Measurements from ENCODE around the gene ALG14. TPM values are rescaled to one million over a fixed set of nuclear protein-coding genes. Genes with fewer than 3 reads are reported as not detected.

ALG14 gene
- total and polyA plus RNA-seq, 2 donors (not counting 1 experiment from before 2014, with no cell fraction given), result 3.5 to 3.8 TPM

DNA sequence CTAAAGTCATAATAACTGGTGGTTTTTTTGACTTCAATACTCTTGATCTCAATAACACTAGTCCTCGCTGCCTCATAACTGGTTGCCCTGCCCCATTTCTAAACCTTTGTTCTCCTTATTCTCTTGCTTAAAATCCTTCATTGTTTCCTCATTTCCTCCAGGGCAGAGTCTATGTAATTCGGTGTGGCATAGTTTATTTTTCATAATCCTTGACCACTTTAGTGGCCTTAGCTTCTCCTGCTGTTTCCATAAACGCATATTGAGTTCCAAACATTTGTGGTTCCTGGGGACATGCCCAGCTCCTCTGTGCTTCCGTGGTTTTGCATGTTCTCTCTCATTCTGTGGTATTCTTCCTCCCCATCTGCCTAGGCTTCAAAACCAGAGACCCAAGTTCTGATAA lies 25.4 kb upstream of the ALG14 start:
- Histone ChIP-seq H4K20me1 (ENCODE audit: control insufficient read depth, extremely low read depth, insufficient read depth, low read length) (no peaks in the 10 kb centered on the region), H3K9me3 (ENCODE audit: control insufficient read depth, insufficient read depth, low read depth, low read length) (no peaks in the 10 kb centered on the region), H3K27ac (ENCODE audit: insufficient read depth, low read length) (no peak overlapping the region), H2AFZ (ENCODE audit: low read length) (no peak overlapping the region), H3K4me2 (ENCODE audit: extremely low read depth, insufficient read depth, low read length) (no peak overlapping the region), H3K4me1 (ENCODE audit: control insufficient read depth, extremely low read depth, insufficient read depth, low read length) (no peaks in the 10 kb centered on the region), H3K79me2 (ENCODE audit: control insufficient read depth, insufficient read depth, low read length) (no peaks in the 10 kb centered on the region), H3K27me3 (ENCODE audit: control insufficient read depth, insufficient read depth, low read length) (peaks cover 4% of the 10 kb centered on the region), H3K36me3 (ENCODE audit: control insufficient read depth, insufficient read depth, low read length) (no peaks in the 10 kb centered on the region), H3K9ac (ENCODE audit: insufficient read depth, low read length) (no peak overlapping the region), H3K4me3 (replicated peaks in 1 of 4; ENCODE audit: control extremely low read depth in 1 of 4, insufficient read depth in 1 of 4, low read depth in 3 of 4, low read length in 4 of 4) (no peak overlapping the region)
- DNase-seq (ENCODE audit: low read depth in 2 of 2), result peak; percentile 53 to 56
- TF ChIP-seq, protein P1, sequence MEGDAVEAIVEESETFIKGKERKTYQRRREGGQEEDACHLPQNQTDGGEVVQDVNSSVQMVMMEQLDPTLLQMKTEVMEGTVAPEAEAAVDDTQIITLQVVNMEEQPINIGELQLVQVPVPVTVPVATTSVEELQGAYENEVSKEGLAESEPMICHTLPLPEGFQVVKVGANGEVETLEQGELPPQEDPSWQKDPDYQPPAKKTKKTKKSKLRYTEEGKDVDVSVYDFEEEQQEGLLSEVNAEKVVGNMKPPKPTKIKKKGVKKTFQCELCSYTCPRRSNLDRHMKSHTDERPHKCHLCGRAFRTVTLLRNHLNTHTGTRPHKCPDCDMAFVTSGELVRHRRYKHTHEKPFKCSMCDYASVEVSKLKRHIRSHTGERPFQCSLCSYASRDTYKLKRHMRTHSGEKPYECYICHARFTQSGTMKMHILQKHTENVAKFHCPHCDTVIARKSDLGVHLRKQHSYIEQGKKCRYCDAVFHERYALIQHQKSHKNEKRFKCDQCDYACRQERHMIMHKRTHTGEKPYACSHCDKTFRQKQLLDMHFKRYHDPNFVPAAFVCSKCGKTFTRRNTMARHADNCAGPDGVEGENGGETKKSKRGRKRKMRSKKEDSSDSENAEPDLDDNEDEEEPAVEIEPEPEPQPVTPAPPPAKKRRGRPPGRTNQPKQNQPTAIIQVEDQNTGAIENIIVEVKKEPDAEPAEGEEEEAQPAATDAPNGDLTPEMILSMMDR (conservative IDR thresholded peaks at IDR 0.05 in 1 of 2, IDR thresholded peaks at IDR 0.05 in 1 of 2; ENCODE audit: low read depth in 1 of 2, low read length in 2 of 2), result no peak
- no peak for TF ChIP-seq EZH2 (IDR thresholded peaks at IDR 0.05; ENCODE audit: low read length, missing control alignments)

GRCh38 chr1:95097426-95097825 lies 24.7 kb upstream of the ALG14 start:
- H3K36me3 ChIP-seq (ENCODE audit: control insufficient read depth, insufficient read depth, low read length), result no peaks in the 10 kb centered on the region

DNA sequence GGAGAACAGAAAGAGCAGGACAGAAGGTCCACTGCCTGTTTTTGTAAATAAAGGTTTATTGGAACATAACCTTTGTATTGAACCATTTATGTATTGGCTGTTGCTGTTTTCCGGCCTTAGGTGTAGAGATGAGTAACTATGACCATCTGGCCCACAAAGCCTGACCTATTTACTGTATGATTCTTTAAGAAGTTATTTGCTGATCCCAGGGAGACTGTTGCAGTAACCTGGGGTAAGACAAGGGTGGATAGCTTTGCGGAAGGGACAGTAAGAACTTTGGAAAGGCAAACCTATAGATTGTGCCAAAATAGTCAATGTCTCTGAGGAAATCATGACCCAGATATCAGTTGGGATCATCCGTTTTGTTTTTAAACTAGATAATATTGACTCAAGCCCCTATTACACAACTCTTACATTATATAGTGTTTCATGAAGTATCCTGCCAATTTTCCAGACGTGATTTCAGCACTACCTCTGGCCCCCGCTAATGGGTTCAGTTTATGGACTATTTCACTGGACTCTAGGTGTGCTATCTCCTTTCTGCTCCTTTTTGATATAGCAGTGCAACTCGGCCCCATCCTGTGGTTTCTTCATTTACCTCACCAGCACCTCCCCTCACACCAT lies 23.6 kb upstream of the ALG14 start:
- no peak for DNase-seq (ENCODE audit: low read depth in 2 of 2)
- Histone ChIP-seq H3K4me1 (ENCODE audit: control insufficient read depth, extremely low read depth, insufficient read depth, low read length) (no peaks in the 10 kb centered on the region), H3K27ac (ENCODE audit: insufficient read depth, low read length) (no peak overlapping the region), H3K79me2 (ENCODE audit: control insufficient read depth, insufficient read depth, low read length) (no peaks in the 10 kb centered on the region), H3K9me3 (ENCODE audit: control insufficient read depth, insufficient read depth, low read depth, low read length) (no peaks in the 10 kb centered on the region), H4K20me1 (ENCODE audit: control insufficient read depth, extremely low read depth, insufficient read depth, low read length) (no peaks in the 10 kb centered on the region), H3K4me2 (ENCODE audit: extremely low read depth, insufficient read depth, low read length) (no peak overlapping the region), H2AFZ (ENCODE audit: low read length) (no peak overlapping the region), H3K36me3 (ENCODE audit: control insufficient read depth, insufficient read depth, low read length) (no peaks in the 10 kb centered on the region), H3K27me3 (ENCODE audit: control insufficient read depth, insufficient read depth, low read length) (no peaks in the 10 kb centered on the region), H3K9ac (ENCODE audit: insufficient read depth, low read length) (no peak overlapping the region), H3K4me3 (replicated peaks in 1 of 4; ENCODE audit: control extremely low read depth in 1 of 4, insufficient read depth in 1 of 4, low read depth in 3 of 4, low read length in 4 of 4) (no peak overlapping the region)
- TF ChIP-seq, protein P1 (conservative IDR thresholded peaks at IDR 0.05 in 1 of 2, IDR thresholded peaks at IDR 0.05 in 1 of 2; ENCODE audit: low read depth in 1 of 2, low read length in 2 of 2), result no peak
- TF ChIP-seq EZH2 (IDR thresholded peaks at IDR 0.05; ENCODE audit: low read length, missing control alignments), result no peak

More at GRCh38 chr1:95097426-95097825, 24.7 kb upstream of the ALG14 start:
- H2AFZ ChIP-seq (ENCODE audit: low read length), result no peak overlapping the region
- no peaks in the 10 kb centered on the region for H4K20me1 ChIP-seq (ENCODE audit: control insufficient read depth, extremely low read depth, insufficient read depth, low read length)
- no peak overlapping the region for H3K4me2 ChIP-seq (ENCODE audit: extremely low read depth, insufficient read depth, low read length)
- H3K9ac ChIP-seq (ENCODE audit: insufficient read depth, low read length), result no peak overlapping the region
- H3K4me3 ChIP-seq (replicated peaks in 1 of 4; ENCODE audit: control extremely low read depth in 1 of 4, insufficient read depth in 1 of 4, low read depth in 3 of 4, low read length in 4 of 4), result no peak overlapping the region
- no peaks in the 10 kb centered on the region for H3K79me2 ChIP-seq (ENCODE audit: control insufficient read depth, insufficient read depth, low read length)
- no peaks in the 10 kb centered on the region for H3K4me1 ChIP-seq (ENCODE audit: control insufficient read depth, extremely low read depth, insufficient read depth, low read length)
- H3K27ac ChIP-seq (ENCODE audit: insufficient read depth, low read length), result no peak overlapping the region
- no peaks in the 10 kb centered on the region for H3K9me3 ChIP-seq (ENCODE audit: control insufficient read depth, insufficient read depth, low read depth, low read length)
- peaks cover 1% of the 10 kb centered on the region for H3K27me3 ChIP-seq (ENCODE audit: control insufficient read depth, insufficient read depth, low read length)
- TF ChIP-seq, protein P1 (conservative IDR thresholded peaks at IDR 0.05 in 1 of 2, IDR thresholded peaks at IDR 0.05 in 1 of 2; ENCODE audit: low read depth in 1 of 2, low read length in 2 of 2), result no peak
- TF ChIP-seq EZH2 (IDR thresholded peaks at IDR 0.05; ENCODE audit: low read length, missing control alignments), result no peak
- no peak for DNase-seq (ENCODE audit: low read depth in 2 of 2)
